Endothelial cell of umbilical vein (primary cell): Measurements from ENCODE around the gene WDR38. TPM values are rescaled to one million over a fixed set of nuclear protein-coding genes. Genes with fewer than 3 reads are reported as not detected.

Experiments
- BruUV-seq: library from RNA; stranded (reverse); fragments of 400-500 nt; replicated peaks from 2 replicates; lab custom pipeline; 2021; lab: Mats Ljungman, UMichigan
- CTCF ChIA-PET: fragments of 300-600, 350-600 bp; sonication (Branson Sonifier 250); formaldehyde crosslinking; loops from one replicate; lab custom pipeline; 2021; ENCODE audit warnings: antibody characterized with exemption, inconsistent platforms; lab: Charles Lee
- POLR2A ChIA-PET: fragments of 300-600, 350-600 bp; sonication (Branson Sonifier 250); formaldehyde crosslinking; loops from one replicate; lab custom pipeline; 2021; ENCODE audit warnings: antibody characterized with exemption, inconsistent platforms; lab: Charles Lee
- DNase-seq: peaks from one replicate; pipeline ENCODE4 v3.0.0-alpha.2; 2011; ENCODE audit warnings: low read depth, low spot score
- FAIRE-seq: peaks from 2 replicates; lab custom pipeline; 2011; peaks lifted over from hg19 to GRCh38; lab: Jason Lieb, UNC
- H2AFZ ChIP-seq: 2 replicates; pipeline ENCODE4 v1.6.0; 2012; ENCODE audit warnings: low read depth, low read length, control low read depth, inconsistent platforms
- H3K27ac ChIP-seq: 2 replicates; pipeline ENCODE4 v1.5.1; 2011; ENCODE audit warnings: low read depth, mild to moderate bottlenecking, control low read depth, low read length, moderate library complexity; ENCODE audit not compliant: insufficient read depth
- H3K27me3 ChIP-seq, 2 experiments: 2 replicates each; pipeline versions ENCODE4 v1.6.0 to v1.6.1; 2011; ENCODE audit warnings: low read length in 2 of 2, mixed read lengths in 1 of 2; ENCODE audit not compliant: control insufficient read depth in 2 of 2, insufficient read depth in 2 of 2
- H3K36me3 ChIP-seq, 2 experiments: 2 replicates in 1 of 2; 3 replicates in 1 of 2; pipeline ENCODE4 v1.5.1; 2011; ENCODE audit warnings: low read length in 2 of 2, mild to moderate bottlenecking in 1 of 2, moderate library complexity in 1 of 2; ENCODE audit not compliant: control insufficient read depth in 2 of 2, insufficient read depth in 2 of 2; ENCODE audit errors: extremely low read depth in 1 of 2
- H3K4me1 ChIP-seq: 3 replicates; pipeline ENCODE4 v1.5.1; 2011; ENCODE audit warnings: mild to moderate bottlenecking, low read length; ENCODE audit not compliant: control insufficient read depth, insufficient read depth; ENCODE audit errors: extremely low read depth
- H3K4me2 ChIP-seq: 2 replicates; pipeline ENCODE4 v1.6.1; 2011; ENCODE audit warnings: low read length, control low read depth, mixed read lengths; ENCODE audit not compliant: insufficient read depth
- H3K4me3 ChIP-seq, 3 experiments: fragments of 200-600 bp in 1 of 3; sonication (generic), shearing (Covaris generic) in 1 of 3; replicated peaks in 1 of 3; 2 replicates each; pipeline ENCODE4 v1.5.1; 2011 to 2016; ENCODE audit warnings: control low read depth in 3 of 3, low read length in 3 of 3, mild to moderate bottlenecking in 2 of 3, inconsistent platforms in 1 of 3, low read depth in 1 of 3, moderate library complexity in 1 of 3; ENCODE audit not compliant: insufficient read depth in 1 of 3
- H3K79me2 ChIP-seq: 2 replicates; pipeline ENCODE4 v1.6.0; 2012; ENCODE audit warnings: low read length, inconsistent platforms; ENCODE audit not compliant: control insufficient read depth, insufficient read depth
- H3K9ac ChIP-seq: replicated peaks from 2 replicates; pipeline ENCODE3; 2011; ENCODE audit warnings: low read length, control low read depth; ENCODE audit not compliant: insufficient read depth; ENCODE audit errors: extremely low read depth
- H3K9me1 ChIP-seq: replicated peaks from 3 replicates; pipeline ENCODE4 v1.6.0; 2011; ENCODE audit warnings: mild to moderate bottlenecking, low read length; ENCODE audit not compliant: control insufficient read depth, insufficient read depth; ENCODE audit errors: extremely low read depth
- H3K9me3 ChIP-seq: replicated peaks from 2 replicates; pipeline ENCODE4 v1.5.1; 2012; ENCODE audit warnings: low read length, inconsistent platforms; ENCODE audit not compliant: control insufficient read depth, insufficient read depth
- H4K20me1 ChIP-seq: replicated peaks from 2 replicates; pipeline ENCODE3; 2011; ENCODE audit warnings: mild to moderate bottlenecking, low read length; ENCODE audit not compliant: control insufficient read depth, insufficient read depth; ENCODE audit errors: extremely low read depth
- CTCF ChIP-seq, 2 donors: IDR thresholded peaks; 1 replicate in 1 of 2; 2 replicates in 1 of 2; pipeline ENCODE4 v1.5.1; 2011; ENCODE audit warnings: low read length in 2 of 2, mild to moderate bottlenecking in 2 of 2, moderate library complexity in 2 of 2, control low read depth in 1 of 2, inconsistent platforms in 1 of 2, low read depth in 1 of 2; ENCODE audit not compliant: insufficient read depth in 1 of 2; ENCODE audit errors: extremely low read depth in 1 of 2
- EZH2 ChIP-seq: IDR thresholded peaks from 2 replicates; pipeline ENCODE4 v1.6.1; 2012; ENCODE audit warnings: borderline replicate concordance, low read depth, mild to moderate bottlenecking, moderate library complexity, low read length, inconsistent platforms; ENCODE audit not compliant: severe bottlenecking
- FOS ChIP-seq: IDR thresholded peaks from 2 replicates; pipeline ENCODE4 v1.6.1; 2011; ENCODE audit warnings: mild to moderate bottlenecking, low read length, moderate library complexity, borderline replicate concordance; ENCODE audit not compliant: insufficient read depth
- GATA2 ChIP-seq: IDR thresholded peaks from 2 replicates; pipeline ENCODE4 v1.7.0; 2011; ENCODE audit warnings: low read depth, mild to moderate bottlenecking, moderate library complexity, mixed read lengths, low read length; ENCODE audit not compliant: insufficient read length, insufficient read depth
- JUN ChIP-seq: IDR thresholded peaks from 2 replicates; pipeline ENCODE4 v1.6.1; 2011; ENCODE audit warnings: borderline replicate concordance, low read depth; ENCODE audit not compliant: insufficient read length, insufficient read depth
- MAX ChIP-seq: IDR thresholded peaks from 2 replicates; pipeline ENCODE4 v1.6.1; 2011; ENCODE audit not compliant: insufficient read depth, insufficient read length
- MYC ChIP-seq: IDR thresholded peaks from one replicate; pipeline ENCODE4 v1.6.1; 2011; ENCODE audit warnings: mild to moderate bottlenecking, low read depth, low read length
- POLR2A ChIP-seq: IDR thresholded peaks from 2 replicates; pipeline ENCODE4 v1.6.1; 2012; ENCODE audit warnings: low read depth, mild to moderate bottlenecking, control low read depth, low read length
- POLR2AphosphoS5 ChIP-seq: IDR thresholded peaks from 2 replicates; pipeline ENCODE4 v1.6.1; 2012; ENCODE audit warnings: low read depth, mild to moderate bottlenecking, control low read depth, low read length, moderate library complexity; ENCODE audit not compliant: insufficient read depth
- dilution Hi-C: fragments of 300-500 bp; cut with MboI; formaldehyde crosslinking; loops from one replicate; pipeline ENCODE4 v1.15.0; 2019; ENCODE audit warnings: low sequenced_read_pairs; ENCODE audit not compliant: extremely low pct_ligation_motif_present
- intact Hi-C: fragments of 100-400 bp; cut with micrococcal nuclease; formaldehyde crosslinking; loops from one replicate; pipeline ENCODE4 v1.10.0; 2022
- polyA plus RNA-seq, 4 experiments: library from polyadenylated mRNA; depleted of rRNA in 3 of 4; stranded (reverse) in 3 of 4; unstranded in 1 of 4; fragments of >200 nt; gene quantifications; 2 replicates each; pipeline versions ENCODE4 v1.2.1 to v1.2.3, GENCODE V29; 2011 to 2012; ENCODE audit warnings: missing spikeins in 1 of 4
- total RNA-seq: library from RNA; stranded (reverse); gene quantifications from 2 replicates; pipeline ENCODE4 v1.2.3, GENCODE V29; 2021

Gene WDR38
- total and polyA plus RNA-seq, 2 donors (not counting 3 experiments of a cell fraction or from before 2014, with no cell fraction given) = not detected

DNA sequence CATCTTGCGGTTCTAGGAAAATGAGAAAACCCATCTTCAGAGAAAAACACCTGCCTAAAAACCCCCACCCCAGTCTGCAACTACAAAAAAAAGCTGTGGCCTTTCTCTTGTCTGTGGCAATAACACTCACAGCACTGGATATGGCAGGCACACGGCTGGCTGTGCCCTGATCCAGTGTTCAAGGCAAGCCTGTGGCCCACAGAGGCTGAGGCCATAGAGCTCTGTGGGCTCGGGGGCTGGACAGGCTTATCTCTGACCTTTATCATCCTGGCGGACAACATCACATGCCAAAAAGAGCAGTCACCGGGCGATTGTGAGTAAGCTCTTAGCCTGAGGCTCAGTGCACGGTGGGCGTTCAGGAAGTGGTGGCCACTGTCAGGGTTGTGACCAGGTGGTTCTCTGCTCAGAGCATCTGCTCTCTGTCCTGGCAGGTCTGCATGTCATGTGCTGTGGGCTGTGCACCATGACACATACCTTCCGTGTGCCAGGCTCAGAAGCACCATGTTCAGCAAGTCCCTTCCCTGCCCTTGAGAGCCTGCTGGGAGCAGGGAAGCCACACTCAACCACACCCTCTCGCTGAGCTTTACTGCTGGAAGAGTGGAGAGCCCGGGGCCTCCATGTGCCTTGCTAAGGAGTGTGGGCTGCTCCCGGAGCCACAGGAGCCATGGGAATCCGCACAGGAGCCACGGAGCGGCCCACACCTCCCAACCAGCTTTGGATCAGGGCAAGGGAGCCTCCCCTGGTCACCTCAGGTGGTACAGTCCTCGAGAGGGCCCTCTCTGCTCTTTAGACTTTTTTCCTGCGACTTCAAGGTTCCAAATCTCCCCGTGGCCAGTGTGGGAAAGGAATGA, 34.6 kb upstream of the WDR38 start:
- BruUV-seq = no TSS peak
- no peaks in the 10 kb centered on the region for H3K4me1 ChIP-seq
- no peak overlapping the region for H3K4me2 ChIP-seq
- DNase-seq (no peak), FAIRE-seq (no peak)
- H3K9me3 ChIP-seq = no peaks in the 10 kb centered on the region
- POLR2A ChIA-PET = no interaction called here
- no peaks in the 10 kb centered on the region for H3K9me1 ChIP-seq
- H3K36me3 ChIP-seq = no peaks in the 10 kb centered on the region
- H3K9ac ChIP-seq = no peak overlapping the region
- no peaks in the 10 kb centered on the region for H3K79me2 ChIP-seq
- no peak overlapping the region for H3K27ac ChIP-seq
- TF ChIP-seq EZH2 (no peak), JUN (no peak), POLR2AphosphoS5 (no peak), FOS (no peak), POLR2A (no peak), MYC (no peak), GATA2 (no peak), MAX (no peak), CTCF (IDR thresholded peaks at IDR 0.05; ENCODE audit: extremely low read depth in 1 of 2, insufficient read depth in 1 of 2, low read depth in 1 of 2, low read length in 2 of 2) (no peak)
- H3K27me3 ChIP-seq = no peaks in the 10 kb centered on the region
- no peak overlapping the region for H2AFZ ChIP-seq
- no peaks in the 10 kb centered on the region for H4K20me1 ChIP-seq
- CTCF ChIA-PET = interaction anchor here (0.6 to 1.4 kb wide), 10 partner anchors 14 to 60 kb away, joined by 3 to 4 read pairs (median 3); partner anchors contain the start of gene WDR38
- dilution Hi-C loops = no loop called here
- intact Hi-C loops = no loop called here
- H3K4me3 ChIP-seq = no peak overlapping the region
